Inferior parietal cortex (tissue), 1 donor: ENCODE results near the gene NFATC1.
"Not testable (repeated sequence)": the region's sequence is repeated elsewhere in the genome, so short reads cannot be mapped to it uniquely, and the experiment has no call there.

Experiments used
- DNase-seq: peaks from one replicate; pipeline ENCODE4 v3.0.0-alpha.2; 2016; ENCODE audit errors: extremely low spot score

Gene NFATC1

DNA sequence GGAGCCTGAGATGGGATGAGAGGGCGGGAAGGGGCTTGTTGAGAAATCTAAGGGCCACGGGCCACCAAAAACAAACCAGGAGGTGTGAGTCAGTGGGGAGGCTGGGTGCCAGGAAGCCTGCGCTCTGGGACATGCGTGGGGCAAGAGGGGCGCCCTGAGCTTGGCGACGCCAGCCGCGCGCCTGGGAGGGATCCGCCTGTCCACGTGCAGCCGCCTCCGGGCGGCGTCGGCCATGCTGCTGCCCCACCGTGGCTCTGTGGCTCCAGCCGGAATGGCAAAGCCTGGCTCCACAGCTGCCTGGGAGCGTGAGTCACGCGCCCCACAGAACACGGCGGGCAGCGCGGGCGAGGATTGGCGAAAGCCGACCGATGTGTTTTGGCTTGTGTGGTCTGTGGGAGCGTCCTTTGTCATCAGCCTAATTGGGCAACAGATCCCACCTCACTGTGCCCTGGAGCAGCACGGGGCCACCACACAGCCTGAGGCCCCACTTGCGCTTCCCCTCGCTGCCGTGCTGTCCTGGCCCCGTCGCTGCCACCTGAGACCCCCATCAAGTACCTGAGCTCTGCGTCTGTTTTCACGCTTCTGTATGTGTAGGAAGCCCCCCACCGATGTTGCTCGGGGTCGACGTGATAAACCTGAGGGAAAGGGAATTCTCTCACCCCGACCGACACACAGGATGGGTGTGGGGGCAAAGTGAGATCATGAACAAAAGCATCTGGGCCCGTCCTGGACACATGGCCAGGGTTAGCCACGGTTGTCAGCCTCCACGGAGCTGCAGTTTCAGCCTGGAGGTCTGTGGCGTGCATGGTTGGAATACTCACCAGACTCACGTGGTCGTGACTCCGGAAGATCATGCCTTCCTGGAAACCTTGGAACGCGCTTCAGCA, 80.5 kb downstream of the NFATC1 start:
- no peak for DNase-seq

DNA sequence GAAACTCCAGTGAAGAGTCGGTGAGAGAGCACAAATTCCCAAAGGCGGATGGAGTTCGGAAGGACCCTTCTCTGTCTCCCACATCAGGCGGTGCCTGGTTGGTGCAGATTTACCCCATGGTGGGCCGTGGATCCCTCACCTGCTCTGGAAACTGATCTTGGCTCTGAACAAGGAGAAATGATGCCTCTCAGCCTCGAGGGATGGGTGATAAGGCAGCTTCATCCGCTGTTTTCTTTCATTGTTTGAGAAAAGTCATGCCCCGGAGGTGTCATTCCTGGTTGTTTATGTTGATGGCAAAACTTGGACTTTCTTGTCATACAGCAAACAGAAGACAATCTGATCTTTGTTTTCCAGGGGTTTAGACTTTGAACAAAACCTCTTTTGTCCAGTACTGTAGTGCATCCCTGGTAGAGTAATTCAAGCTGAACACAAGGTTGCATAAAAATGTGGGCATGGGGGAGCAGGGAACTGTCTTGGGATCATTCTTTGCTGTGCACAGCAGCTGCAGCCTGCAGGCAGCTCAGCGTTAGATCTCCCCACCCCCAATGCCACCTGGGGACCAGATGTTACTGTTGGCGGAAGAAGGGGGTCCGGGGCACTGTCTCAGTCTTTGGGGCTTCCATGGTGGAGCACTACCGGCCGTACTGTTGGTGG, 81.3 kb downstream of the NFATC1 start:
- DNase-seq: no peak

DNA sequence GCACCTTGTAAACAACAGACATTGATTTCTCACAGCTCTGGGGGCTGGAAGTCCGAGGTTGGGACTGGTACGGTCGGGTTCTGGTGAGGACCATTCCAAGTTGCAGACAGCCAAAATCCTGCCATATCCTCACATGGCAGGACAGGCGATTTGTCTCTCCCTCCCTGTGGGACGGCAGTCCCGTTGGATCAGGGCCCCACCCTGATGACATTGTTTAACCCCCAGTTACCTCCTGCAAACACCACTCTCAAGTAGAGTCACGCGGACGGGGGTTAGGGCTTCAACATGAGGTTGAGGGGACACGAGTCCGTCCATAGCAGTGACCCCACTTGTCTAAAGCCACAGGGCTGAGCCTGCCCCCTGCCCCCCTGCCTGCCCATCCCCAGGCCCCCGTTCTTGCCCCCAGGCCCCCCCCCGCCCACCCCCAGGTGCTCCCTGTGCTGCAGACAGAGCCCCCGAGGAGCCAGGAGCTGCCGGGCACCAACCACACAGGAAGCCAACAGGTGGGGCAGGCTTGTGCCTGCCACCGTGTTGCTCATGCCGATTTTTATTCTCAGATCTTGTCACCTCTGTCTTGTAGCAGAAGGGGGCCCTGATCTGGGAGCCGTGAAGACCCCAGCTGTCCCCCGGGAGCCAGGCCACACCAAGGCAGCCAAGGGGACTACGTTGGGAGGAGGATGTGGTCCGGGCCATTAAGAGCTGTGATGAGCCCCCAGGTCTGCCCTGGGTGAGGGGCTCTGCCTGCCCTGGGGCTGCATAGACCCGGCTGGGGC, 82.2 kb downstream of the NFATC1 start:
- no peak for DNase-seq

- no peak for DNase-seq
Observed at GRCh38 chr18:79478484-79479115, 82.9 kb downstream of the NFATC1 start.

DNA sequence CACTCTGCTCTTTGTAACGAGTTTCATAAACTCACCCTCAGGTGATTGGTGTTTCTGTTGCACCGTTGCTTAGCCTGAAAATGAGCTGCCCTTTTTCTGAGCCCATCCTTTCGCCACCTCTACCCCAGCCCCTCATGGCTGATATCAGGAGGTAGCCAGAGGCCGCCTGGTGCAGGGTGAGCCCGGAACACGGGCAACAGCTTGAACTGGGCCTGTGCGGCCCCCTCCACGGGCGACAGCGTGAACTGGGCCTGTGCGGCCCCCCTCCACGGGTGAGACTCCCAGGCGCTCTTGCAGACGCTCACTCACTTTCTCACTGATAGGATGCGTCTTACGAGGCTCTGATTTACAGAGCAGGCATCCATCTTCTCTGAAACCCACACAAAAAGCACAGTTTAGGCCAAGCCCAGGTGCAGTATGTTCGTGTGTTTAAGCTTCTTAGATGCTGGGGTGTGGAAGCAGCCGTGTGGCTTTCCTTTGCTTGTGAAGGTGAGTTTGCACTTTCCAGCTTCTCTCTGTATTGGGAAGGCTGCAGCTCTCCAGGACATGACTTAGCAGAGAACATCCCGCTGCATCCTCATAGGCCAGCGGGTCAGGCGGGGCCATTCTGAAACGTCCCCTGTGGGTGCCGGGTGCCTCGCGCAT, 83.5 kb downstream of the NFATC1 start:
- DNase-seq: no peak

- no peak for DNase-seq
Observed at GRCh38 chr18:79479761-79480161, 84.0 kb downstream of the NFATC1 start.

DNA sequence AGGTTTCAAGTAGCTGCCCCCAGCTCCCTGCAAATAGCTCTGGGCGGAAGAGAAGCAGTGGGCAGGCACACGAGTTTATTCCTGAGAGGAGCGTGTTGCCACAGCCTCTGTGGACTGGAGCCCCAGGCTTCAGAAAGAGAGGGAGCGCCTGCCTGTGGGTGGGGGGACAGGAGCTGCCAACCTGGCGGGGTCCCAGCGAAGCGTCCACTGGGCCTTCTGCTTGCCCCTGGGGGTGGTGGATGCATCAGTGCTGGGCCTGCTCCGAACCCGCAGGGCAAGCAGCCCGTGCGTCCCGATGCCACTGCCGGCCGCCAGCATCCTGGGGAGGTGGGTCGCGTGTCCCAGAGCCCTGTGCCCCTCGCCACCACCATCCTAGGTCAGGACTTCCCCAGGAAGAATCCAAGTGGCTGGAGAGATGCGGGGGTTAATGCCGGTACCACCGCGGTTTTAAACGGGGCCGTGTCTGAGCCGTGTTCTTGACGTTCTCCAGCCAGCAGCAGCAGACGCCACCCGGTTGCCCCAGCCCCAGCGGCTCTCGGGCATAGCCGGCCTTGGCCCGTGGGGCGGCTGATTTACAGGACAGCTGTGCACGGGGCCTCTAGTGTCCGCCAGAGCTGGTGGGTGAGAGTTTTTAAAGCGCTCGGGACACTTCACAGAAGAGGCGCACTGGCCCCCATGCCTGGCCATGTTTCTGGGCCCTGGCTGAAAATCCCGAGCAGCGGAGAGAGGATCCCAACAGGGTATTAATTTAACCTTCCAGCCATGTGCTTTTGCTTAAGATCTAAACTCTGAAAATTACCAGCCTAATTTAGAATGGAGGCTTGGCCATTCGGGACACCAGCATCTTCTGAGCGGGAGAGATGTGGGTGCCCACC, 84.7 kb downstream of the NFATC1 start:
- no peak for DNase-seq

DNA sequence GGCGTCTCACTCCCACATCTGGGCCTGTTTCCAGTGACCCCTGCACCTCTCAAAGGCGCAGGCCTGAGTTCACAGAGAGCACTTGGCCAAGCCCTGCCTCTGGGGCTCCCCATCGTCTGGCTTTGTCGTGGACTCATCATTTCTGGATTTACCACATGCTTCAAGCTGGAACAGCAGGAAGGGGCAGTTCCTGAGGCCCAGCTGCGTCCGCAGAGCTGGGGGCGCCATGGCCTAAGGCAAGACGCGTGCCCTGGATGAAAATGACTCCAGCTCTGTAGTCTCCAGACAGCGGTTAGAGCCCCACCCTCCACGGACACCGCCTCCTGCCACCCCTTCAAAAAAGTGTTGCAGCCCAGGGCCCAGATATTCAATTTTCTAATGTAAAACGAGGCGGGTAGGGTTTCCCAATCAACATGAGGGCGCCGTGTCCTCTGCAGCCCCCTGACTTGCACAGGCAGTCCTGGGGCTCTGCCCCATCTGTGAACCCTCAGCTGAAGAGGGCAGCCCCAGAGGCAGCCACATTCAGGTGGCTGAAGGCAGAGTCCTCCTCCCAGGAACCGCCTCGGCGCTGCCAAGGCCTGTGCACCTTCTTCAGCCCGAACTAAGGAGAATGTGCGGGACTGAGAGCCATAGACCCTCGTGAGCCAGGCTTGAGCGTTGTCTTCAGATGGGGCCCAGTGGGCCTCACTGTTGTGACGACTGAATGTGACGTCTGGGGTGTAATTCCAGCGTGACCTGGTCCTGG, 85.5 kb downstream of the NFATC1 start:
- DNase-seq: no peak

GRCh38 chr18:79483393-79483792, 87.7 kb downstream of the NFATC1 start:
- DNase-seq: not testable (repeated sequence)

GRCh38 chr18:79483971-79484491, 88.3 kb downstream of the NFATC1 start:
- no peak for DNase-seq

GRCh38 chr18:79484661-79485621, 89.2 kb downstream of the NFATC1 start:
- DNase-seq: no peak

DNA sequence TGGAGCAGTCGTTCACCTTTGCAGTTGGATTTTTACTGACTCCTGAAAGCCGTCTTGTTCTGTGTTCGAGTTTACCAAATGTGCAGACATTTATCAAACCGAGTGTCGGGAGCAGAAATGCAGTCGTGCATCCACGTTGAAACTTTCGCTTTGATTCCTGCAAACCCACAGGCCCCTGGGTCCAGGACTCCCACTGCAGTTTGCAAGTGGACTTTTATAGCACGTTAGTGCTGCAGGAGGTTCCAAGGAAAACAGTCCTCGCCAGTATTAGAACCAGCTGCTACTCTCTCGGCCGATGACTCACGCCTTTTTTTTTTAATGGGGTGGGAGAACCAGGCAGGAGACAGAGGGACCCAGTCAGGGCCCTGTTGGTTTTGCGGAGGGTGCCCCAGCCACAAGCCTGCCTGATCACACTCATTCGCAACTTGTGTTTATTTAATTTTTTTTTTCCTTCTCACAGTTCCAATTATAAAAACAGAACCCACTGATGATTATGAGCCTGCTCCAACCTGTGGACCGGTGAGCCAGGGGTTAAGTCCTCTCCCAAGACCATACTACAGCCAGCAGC, 90.1 kb downstream of the NFATC1 start:
- no peak for DNase-seq

DNA sequence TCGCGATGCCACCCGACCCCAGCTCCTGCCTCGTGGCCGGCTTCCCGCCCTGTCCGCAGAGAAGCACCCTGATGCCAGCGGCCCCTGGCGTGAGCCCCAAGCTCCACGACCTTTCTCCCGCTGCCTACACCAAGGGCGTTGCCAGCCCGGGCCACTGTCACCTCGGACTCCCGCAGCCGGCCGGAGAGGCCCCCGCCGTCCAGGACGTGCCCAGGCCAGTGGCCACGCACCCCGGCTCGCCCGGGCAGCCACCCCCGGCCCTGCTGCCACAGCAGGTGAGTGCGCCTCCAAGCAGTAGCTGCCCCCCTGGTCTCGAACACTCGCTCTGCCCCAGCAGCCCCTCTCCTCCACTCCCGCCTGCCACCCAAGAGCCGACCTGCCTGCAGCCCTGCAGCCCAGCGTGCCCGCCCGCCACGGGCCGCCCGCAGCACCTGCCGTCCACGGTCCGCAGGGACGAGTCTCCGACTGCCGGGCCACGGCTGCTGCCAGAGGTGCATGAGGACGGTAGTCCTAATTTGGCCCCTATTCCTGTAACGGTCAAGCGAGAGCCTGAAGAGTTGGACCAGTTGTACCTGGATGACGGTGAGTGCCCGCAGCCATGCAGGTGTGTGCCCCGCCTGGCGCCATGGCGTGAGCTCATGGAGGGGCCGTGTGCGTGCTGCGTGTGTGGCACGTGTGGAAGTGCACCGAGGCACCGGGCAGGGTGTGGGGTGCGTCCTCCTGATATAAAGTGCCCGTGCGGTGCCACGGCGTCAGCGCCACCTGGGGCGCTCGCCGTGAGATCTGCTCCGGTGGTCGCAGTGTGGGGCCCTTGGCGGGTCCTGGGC, 90.8 kb downstream of the NFATC1 start:
- no peak for DNase-seq

DNA sequence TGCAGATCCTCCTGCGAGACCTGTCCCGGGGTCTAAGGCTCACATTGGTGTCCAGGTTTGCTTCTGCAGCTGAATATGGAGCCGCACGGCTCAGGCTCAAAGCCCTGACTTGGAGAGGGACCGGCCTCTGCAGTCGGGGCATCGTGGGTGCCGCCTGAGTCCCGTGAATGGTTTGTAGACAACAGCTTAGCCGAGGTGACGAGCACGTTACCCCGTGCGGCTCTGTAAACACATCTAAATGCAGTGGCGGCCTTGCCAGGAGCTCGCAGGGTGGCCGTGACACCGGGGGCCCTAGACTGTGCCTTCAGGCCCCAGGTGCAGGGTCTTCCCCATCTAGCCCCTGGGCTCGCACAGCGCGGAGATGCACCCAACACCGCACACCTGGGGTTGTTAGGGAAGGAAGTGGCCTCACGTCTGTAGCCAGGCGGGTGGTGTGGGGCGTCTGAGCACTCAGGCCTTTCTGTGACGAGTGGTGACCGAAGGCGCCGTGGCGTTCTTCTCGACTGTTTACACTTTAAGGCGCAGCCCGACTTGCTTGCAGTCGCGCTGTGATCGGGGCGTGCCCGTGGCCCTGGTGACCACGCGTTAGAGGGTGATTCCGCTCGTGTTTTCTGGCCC, 91.6 kb downstream of the NFATC1 start:
- DNase-seq: no peak

DNA sequence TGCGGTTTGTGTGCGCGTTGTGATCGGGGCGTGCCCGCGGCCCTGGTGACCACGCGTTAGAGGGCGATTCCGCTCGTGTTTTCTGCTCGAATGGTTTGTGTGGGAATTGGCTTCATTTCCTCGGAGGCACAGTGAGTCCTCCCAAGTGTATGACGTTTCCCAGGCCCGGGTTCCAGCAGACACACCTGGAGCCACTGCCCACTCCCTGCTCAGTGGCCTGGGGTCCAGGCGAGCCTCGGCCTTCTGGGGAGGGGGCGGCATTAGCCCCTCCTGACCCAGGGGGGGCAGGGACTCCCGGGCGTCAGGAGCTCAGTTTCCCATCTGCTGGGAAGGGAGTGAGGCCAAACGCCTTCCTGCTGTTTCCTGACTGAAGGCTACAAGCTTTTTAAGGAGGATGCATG, 92.1 kb downstream of the NFATC1 start:
- DNase-seq: no peak

DNA sequence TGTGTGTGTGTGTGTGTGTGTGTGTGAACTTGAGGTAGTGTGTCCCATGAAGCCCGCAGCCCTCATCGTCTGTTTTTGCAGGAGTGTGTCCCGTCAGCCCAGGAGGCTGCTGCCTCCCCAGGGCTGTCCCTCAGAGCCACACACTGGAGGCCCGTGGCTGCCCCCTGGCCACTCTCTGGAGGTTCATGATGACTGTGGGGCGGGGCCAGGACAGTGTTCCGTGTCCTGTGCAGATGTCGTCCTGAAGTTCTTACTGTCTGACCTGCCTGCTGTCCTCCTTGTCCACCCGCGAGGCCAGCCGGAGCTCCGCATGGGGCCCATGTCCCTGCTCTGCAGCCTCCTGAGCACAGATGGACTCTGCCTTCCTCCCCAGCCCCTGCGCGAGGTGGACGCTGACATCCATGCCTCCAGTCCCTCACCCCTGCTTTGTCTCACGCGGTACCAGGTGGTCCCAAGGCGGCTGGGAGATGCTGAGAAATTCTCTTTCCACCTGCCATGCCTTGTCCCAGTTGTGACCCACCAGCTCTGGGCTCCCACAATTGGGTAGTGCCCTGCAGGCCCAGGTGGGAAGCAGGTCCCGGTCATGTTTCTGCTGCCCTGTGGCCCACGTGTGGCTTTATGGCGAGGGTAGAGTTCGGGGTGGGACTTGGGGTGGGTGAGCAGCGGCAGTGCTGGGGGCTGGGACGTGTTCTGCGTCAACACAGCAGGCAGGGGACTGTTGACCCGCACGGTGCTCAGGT, 92.8 kb downstream of the NFATC1 start:
- no peak for DNase-seq
